HepG2 (cell line): ENCODE data around the gene LILRB2. TPM values are rescaled to one million over a fixed set of nuclear protein-coding genes. Genes with fewer than 3 reads are reported as not detected.

Experiments used
- BRCA1 ChIP-seq: sonication (generic); formaldehyde crosslinking; IDR thresholded peaks from 2 replicates; pipeline ENCODE4 v1.4.0; 2020; ENCODE audit warnings: missing genetic modification reagents
- DR1 ChIP-seq: sonication (generic); formaldehyde crosslinking; IDR thresholded peaks from 2 replicates; pipeline ENCODE4 v1.8.0; 2021; ENCODE audit warnings: mild to moderate bottlenecking, missing genetic modification reagents, inconsistent platforms
- HNF4G ChIP-seq, 2 experiments: sonication (generic) in 1 of 2; formaldehyde crosslinking in 1 of 2; IDR thresholded peaks; 2 replicates each; pipeline versions ENCODE4 v1.4.0 to v1.6.1; 2011 to 2020; ENCODE audit warnings: borderline replicate concordance in 2 of 2, low read depth in 2 of 2, mild to moderate bottlenecking in 2 of 2, low read length in 1 of 2, missing genetic modification reagents in 1 of 2, moderate library complexity in 1 of 2
- KDM1A ChIP-seq: IDR thresholded peaks from 2 replicates; pipeline ENCODE4 v1.6.1; 2016; ENCODE audit warnings: missing compliant biosample characterization
- NFE2L1 ChIP-seq: sonication (generic); formaldehyde crosslinking; IDR thresholded peaks from 2 replicates; pipeline ENCODE4 v1.4.0; 2020; ENCODE audit warnings: missing genetic modification reagents, mild to moderate bottlenecking, borderline replicate concordance
- PHF21A ChIP-seq: sonication (generic); formaldehyde crosslinking; IDR thresholded peaks from 2 replicates; pipeline ENCODE4 v1.5.0; 2020; ENCODE audit warnings: mild to moderate bottlenecking, missing genetic modification reagents
- ZZZ3 ChIP-seq: sonication (generic); formaldehyde crosslinking; IDR thresholded peaks from 2 replicates; pipeline ENCODE4 v1.4.0; 2020; ENCODE audit warnings: missing genetic modification reagents, mild to moderate bottlenecking, borderline replicate concordance
- polyA plus RNA-seq, 8 experiments: library from polyadenylated mRNA; depleted of rRNA in 3 of 8; stranded (reverse) in 7 of 8; unstranded in 1 of 8; fragments of >200 nt; fragmentation: Illumina TruSeq in 4 of 8; extraction: Trizol in 4 of 8; gene quantifications; 2 replicates each; pipeline versions ENCODE4 v1.2.1 to v1.2.3, GENCODE V29; 2011 to 2016; ENCODE audit warnings: low read depth in 4 of 8, missing spikeins in 1 of 8, mixed read lengths in 1 of 8; ENCODE audit not compliant: insufficient read depth in 1 of 8
- total RNA-seq, 5 experiments: library from RNA; depleted of rRNA; stranded (reverse); fragments of >200 nt; fragmentation: Illumina TruSeq; extraction: Trizol; gene quantifications; 2 replicates each; pipeline ENCODE4 v1.2.3, GENCODE V29; 2016; ENCODE audit warnings: low read depth in 1 of 5
- TF ChIP-seq, protein P1 (sequence below): sonication (generic); formaldehyde crosslinking; IDR thresholded peaks from 2 replicates; pipeline ENCODE4 v1.4.0; 2020; ENCODE audit warnings: missing genetic modification reagents, low read depth, mild to moderate bottlenecking, borderline replicate concordance
- TF ChIP-seq, protein P2 (sequence below): sonication (generic); formaldehyde crosslinking; IDR thresholded peaks from 2 replicates; pipeline ENCODE4 v1.5.1; 2020; ENCODE audit warnings: missing genetic modification reagents, mild to moderate bottlenecking, borderline replicate concordance
- TF ChIP-seq, protein P3 (sequence below): sonication (generic); formaldehyde crosslinking; IDR thresholded peaks from 2 replicates; pipeline ENCODE4 v1.8.1; 2022; ENCODE audit warnings: mild to moderate bottlenecking, missing genetic modification reagents
- TF ChIP-seq, protein P4 (sequence below): sonication (generic); formaldehyde crosslinking; IDR thresholded peaks from 2 replicates; pipeline ENCODE4 v1.4.0; 2020; ENCODE audit warnings: missing genetic modification reagents
- TF ChIP-seq, protein P5 (sequence below): fragments of 450-650 bp; IDR thresholded peaks from 2 replicates; pipeline ENCODE4 v1.6.1; 2017
- TF ChIP-seq, protein P6 (sequence below), 2 experiments: IDR thresholded peaks; 2 replicates each; pipeline ENCODE4 v1.6.1; 2011 to 2012; ENCODE audit warnings: low read length in 2 of 2, borderline replicate concordance in 1 of 2, low read depth in 1 of 2, mild to moderate bottlenecking in 1 of 2, moderate library complexity in 1 of 2

Gene LILRB2
- total and polyA plus RNA-seq, 2 of the 13 experiments (the other 11 are each of a cell fraction or from before 2014, with no cell fraction given), result not detected

DNA sequence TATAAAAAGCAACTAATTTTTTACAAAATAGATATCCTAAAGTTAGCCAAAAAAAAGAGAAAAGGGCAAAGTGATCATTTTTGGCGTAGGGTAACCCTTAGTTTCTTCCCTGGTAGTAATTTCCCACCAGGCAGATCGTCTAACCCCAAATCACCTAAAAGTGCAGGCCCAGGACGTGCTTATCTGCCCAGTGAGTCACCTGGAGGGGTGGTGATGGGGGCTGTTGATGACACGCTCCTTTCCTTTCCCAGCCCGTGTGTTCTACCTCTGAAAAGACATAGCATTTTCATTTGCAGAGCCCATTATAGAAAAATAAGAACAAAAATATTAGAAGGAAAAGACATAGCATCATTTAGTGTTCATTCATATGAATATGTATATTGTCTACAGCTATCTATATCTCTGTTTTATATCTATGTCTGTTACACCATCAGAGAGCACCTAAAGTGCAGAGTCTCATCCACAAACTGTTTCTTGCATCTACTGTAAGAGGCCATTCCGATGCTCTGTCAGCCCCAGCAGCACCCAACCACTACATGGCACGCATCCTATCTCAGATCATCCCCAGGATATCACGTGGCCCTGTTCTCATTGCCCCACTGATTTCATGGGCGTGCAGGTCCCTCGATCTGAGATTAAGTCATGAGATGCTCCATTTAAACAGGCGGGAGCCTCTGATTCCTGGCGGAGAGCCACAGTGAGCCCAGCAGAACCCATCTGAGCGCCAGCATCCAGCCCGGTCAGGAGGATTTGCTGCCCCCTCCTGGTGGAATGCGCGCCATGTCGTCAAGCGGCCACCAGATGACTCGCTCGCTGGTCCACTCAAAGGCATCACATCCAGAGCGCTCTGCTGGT is 49.6 kb downstream of the LILRB2 start (continued):
- TF ChIP-seq NFE2L1 (CRISPR knock-in tag), result no peak
- no peak for TF ChIP-seq DR1 (CRISPR knock-in tag)
- TF ChIP-seq BRCA1, result no peak
- TF ChIP-seq, protein P1, sequence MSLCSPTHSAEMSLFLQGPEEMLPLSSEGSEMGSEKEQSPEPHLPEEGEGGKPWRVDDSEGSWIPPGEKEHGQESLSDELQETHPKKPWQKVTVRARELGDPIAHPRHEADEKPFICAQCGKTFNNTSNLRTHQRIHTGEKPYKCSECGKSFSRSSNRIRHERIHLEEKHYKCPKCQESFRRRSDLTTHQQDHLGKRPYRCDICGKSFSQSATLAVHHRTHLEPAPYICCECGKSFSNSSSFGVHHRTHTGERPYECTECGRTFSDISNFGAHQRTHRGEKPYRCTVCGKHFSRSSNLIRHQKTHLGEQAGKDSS (CRISPR knock-in tag), result 0 out of 2 replicates have a peak, but pooled peaks have one; percentile 79
- TF ChIP-seq, protein P2, sequence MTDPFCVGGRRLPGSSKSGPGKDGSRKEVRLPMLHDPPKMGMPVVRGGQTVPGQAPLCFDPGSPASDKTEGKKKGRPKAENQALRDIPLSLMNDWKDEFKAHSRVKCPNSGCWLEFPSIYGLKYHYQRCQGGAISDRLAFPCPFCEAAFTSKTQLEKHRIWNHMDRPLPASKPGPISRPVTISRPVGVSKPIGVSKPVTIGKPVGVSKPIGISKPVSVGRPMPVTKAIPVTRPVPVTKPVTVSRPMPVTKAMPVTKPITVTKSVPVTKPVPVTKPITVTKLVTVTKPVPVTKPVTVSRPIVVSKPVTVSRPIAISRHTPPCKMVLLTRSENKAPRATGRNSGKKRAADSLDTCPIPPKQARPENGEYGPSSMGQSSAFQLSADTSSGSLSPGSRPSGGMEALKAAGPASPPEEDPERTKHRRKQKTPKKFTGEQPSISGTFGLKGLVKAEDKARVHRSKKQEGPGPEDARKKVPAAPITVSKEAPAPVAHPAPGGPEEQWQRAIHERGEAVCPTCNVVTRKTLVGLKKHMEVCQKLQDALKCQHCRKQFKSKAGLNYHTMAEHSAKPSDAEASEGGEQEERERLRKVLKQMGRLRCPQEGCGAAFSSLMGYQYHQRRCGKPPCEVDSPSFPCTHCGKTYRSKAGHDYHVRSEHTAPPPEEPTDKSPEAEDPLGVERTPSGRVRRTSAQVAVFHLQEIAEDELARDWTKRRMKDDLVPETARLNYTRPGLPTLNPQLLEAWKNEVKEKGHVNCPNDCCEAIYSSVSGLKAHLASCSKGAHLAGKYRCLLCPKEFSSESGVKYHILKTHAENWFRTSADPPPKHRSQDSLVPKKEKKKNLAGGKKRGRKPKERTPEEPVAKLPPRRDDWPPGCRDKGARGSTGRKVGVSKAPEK, result no peak
- TF ChIP-seq, protein P3, sequence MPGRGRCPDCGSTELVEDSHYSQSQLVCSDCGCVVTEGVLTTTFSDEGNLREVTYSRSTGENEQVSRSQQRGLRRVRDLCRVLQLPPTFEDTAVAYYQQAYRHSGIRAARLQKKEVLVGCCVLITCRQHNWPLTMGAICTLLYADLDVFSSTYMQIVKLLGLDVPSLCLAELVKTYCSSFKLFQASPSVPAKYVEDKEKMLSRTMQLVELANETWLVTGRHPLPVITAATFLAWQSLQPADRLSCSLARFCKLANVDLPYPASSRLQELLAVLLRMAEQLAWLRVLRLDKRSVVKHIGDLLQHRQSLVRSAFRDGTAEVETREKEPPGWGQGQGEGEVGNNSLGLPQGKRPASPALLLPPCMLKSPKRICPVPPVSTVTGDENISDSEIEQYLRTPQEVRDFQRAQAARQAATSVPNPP (CRISPR knock-in tag), result no peak
- TF ChIP-seq HNF4G (IDR thresholded peaks at IDR 0.05; ENCODE audit: borderline replicate concordance, low read depth, low read length), result no peak
- TF ChIP-seq HNF4G (CRISPR knock-in tag; IDR thresholded peaks at IDR 0.05; ENCODE audit: borderline replicate concordance, low read depth), result no peak
- TF ChIP-seq, protein P4, sequence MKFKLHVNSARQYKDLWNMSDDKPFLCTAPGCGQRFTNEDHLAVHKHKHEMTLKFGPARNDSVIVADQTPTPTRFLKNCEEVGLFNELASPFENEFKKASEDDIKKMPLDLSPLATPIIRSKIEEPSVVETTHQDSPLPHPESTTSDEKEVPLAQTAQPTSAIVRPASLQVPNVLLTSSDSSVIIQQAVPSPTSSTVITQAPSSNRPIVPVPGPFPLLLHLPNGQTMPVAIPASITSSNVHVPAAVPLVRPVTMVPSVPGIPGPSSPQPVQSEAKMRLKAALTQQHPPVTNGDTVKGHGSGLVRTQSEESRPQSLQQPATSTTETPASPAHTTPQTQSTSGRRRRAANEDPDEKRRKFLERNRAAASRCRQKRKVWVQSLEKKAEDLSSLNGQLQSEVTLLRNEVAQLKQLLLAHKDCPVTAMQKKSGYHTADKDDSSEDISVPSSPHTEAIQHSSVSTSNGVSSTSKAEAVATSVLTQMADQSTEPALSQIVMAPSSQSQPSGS (CRISPR knock-in tag), result peak; percentile 60; the same call in 1 of the 2 replicates
- TF ChIP-seq, protein P5, sequence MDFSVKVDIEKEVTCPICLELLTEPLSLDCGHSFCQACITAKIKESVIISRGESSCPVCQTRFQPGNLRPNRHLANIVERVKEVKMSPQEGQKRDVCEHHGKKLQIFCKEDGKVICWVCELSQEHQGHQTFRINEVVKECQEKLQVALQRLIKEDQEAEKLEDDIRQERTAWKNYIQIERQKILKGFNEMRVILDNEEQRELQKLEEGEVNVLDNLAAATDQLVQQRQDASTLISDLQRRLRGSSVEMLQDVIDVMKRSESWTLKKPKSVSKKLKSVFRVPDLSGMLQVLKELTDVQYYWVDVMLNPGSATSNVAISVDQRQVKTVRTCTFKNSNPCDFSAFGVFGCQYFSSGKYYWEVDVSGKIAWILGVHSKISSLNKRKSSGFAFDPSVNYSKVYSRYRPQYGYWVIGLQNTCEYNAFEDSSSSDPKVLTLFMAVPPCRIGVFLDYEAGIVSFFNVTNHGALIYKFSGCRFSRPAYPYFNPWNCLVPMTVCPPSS, result no peak
- no peak for TF ChIP-seq KDM1A (CRISPR knock-in tag)
- no peak for TF ChIP-seq ZZZ3 (CRISPR knock-in tag)
- no peak for TF ChIP-seq PHF21A (CRISPR knock-in tag)
- TF ChIP-seq, protein P6, sequence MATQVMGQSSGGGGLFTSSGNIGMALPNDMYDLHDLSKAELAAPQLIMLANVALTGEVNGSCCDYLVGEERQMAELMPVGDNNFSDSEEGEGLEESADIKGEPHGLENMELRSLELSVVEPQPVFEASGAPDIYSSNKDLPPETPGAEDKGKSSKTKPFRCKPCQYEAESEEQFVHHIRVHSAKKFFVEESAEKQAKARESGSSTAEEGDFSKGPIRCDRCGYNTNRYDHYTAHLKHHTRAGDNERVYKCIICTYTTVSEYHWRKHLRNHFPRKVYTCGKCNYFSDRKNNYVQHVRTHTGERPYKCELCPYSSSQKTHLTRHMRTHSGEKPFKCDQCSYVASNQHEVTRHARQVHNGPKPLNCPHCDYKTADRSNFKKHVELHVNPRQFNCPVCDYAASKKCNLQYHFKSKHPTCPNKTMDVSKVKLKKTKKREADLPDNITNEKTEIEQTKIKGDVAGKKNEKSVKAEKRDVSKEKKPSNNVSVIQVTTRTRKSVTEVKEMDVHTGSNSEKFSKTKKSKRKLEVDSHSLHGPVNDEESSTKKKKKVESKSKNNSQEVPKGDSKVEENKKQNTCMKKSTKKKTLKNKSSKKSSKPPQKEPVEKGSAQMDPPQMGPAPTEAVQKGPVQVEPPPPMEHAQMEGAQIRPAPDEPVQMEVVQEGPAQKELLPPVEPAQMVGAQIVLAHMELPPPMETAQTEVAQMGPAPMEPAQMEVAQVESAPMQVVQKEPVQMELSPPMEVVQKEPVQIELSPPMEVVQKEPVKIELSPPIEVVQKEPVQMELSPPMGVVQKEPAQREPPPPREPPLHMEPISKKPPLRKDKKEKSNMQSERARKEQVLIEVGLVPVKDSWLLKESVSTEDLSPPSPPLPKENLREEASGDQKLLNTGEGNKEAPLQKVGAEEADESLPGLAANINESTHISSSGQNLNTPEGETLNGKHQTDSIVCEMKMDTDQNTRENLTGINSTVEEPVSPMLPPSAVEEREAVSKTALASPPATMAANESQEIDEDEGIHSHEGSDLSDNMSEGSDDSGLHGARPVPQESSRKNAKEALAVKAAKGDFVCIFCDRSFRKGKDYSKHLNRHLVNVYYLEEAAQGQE (IDR thresholded peaks at IDR 0.05; ENCODE audit: borderline replicate concordance in 1 of 2, low read depth in 1 of 2, low read length in 2 of 2), result no peak
